IMR-90 (cell line): ENCODE results near the gene ADAMTS6. TPM values are rescaled to one million over a fixed set of nuclear protein-coding genes. Genes with fewer than 3 reads are reported as not detected.

ENCODE experiments used
- ATAC-seq: fragments of 200-7000 bp; cut with Tn5 transposase; 2 replicates; pipeline ENCODE4 v1.9.1; 2020; ENCODE audit warnings: low read depth, mild to moderate bottlenecking, moderate library complexity
- BruUV-seq: library from RNA; stranded (reverse); fragments of 400-500 nt; replicated peaks from 2 replicates; lab custom pipeline; 2021; lab: Mats Ljungman, UMichigan
- CTCF ChIA-PET: fragments of 300-600 bp; formaldehyde crosslinking; extraction: SDS; loops from one replicate; lab custom pipeline; 2021; ENCODE audit warnings: antibody characterized with exemption; lab: Yijun Ruan, JAX
- POLR2A ChIA-PET: fragments of 300-600 bp; sonication (Branson Sonifier 250); formaldehyde crosslinking; loops from one replicate; lab custom pipeline; 2022; ENCODE audit warnings: antibody characterized with exemption; ENCODE audit not compliant: unreplicated experiment; lab: Charles Lee
- DNase-seq: peaks from one replicate; pipeline ENCODE4 v3.0.0; 2013
- H2AFZ ChIP-seq: replicated peaks from 2 replicates; pipeline ENCODE3; 2013; ENCODE audit warnings: low read length, mild to moderate bottlenecking; ENCODE audit not compliant: poor library complexity
- H2AK5ac ChIP-seq: 2 replicates; pipeline ENCODE4 v1.6.1; 2013; ENCODE audit warnings: low read depth, low read length, inconsistent platforms
- H2AK9ac ChIP-seq: replicated peaks from 2 replicates; pipeline ENCODE3; 2013; ENCODE audit warnings: mild to moderate bottlenecking, low read depth, low read length, moderate library complexity; ENCODE audit not compliant: poor library complexity
- H2BK120ac ChIP-seq: 2 replicates; pipeline ENCODE4 v1.6.1; 2013; ENCODE audit warnings: low read depth, low read length, inconsistent platforms
- H2BK15ac ChIP-seq: 3 replicates; pipeline ENCODE4 v1.6.1; 2013; ENCODE audit warnings: low read depth, low read length, inconsistent platforms
- H2BK20ac ChIP-seq: 2 replicates; pipeline ENCODE4 v1.6.1; 2013; ENCODE audit warnings: low read depth, mild to moderate bottlenecking, inconsistent platforms, low read length, moderate library complexity
- H2BK5ac ChIP-seq: 2 replicates; pipeline ENCODE4 v1.6.1; 2013; ENCODE audit warnings: mild to moderate bottlenecking, low read depth, low read length, inconsistent platforms; ENCODE audit not compliant: poor library complexity, severe bottlenecking
- H3K14ac ChIP-seq: replicated peaks from 2 replicates; pipeline ENCODE4 v1.6.1; 2013; ENCODE audit warnings: low read depth, low read length, inconsistent platforms
- H3K18ac ChIP-seq: 2 replicates; pipeline ENCODE4 v1.6.1; 2013; ENCODE audit warnings: low read depth, low read length, control low read depth
- H3K23ac ChIP-seq: 2 replicates; pipeline ENCODE4 v1.6.1; 2013; ENCODE audit warnings: low read depth, low read length, inconsistent platforms
- H3K27ac ChIP-seq: 2 replicates; pipeline ENCODE4 v1.5.1; 2013; ENCODE audit warnings: mild to moderate bottlenecking, control low read depth, low read length; ENCODE audit not compliant: insufficient read depth
- H3K27me3 ChIP-seq: 2 replicates; pipeline ENCODE4 v1.6.1; 2013; ENCODE audit warnings: low read length; ENCODE audit not compliant: control insufficient read depth, insufficient read depth
- H3K36me3 ChIP-seq: 2 replicates; pipeline ENCODE4 v1.6.1; 2013; ENCODE audit warnings: low read length, mixed read lengths; ENCODE audit not compliant: control insufficient read depth, insufficient read depth
- H3K4ac ChIP-seq: 2 replicates; pipeline ENCODE4 v1.6.1; 2013; ENCODE audit warnings: low read depth, low read length, inconsistent platforms
- H3K4me1 ChIP-seq: 2 replicates; pipeline ENCODE4 v1.6.1; 2013; ENCODE audit warnings: low read length, mixed read lengths; ENCODE audit not compliant: control insufficient read depth, insufficient read depth
- H3K4me2 ChIP-seq: 2 replicates; pipeline ENCODE4 v1.6.1; 2013; ENCODE audit warnings: low read depth, mild to moderate bottlenecking, control low read depth, low read length, moderate library complexity
- H3K4me3 ChIP-seq: 2 replicates; pipeline ENCODE4 v1.5.1; 2013; ENCODE audit warnings: low read depth, mild to moderate bottlenecking, control low read depth, low read length, moderate library complexity; ENCODE audit not compliant: insufficient read depth
- H3K56ac ChIP-seq: 2 replicates; pipeline ENCODE4 v1.6.1; 2013; ENCODE audit warnings: low read length, inconsistent platforms; ENCODE audit not compliant: insufficient read depth; ENCODE audit errors: extremely low read depth
- H3K79me1 ChIP-seq, 2 experiments: 2 replicates each; pipeline ENCODE4 v1.6.1; 2013; ENCODE audit warnings: low read length in 2 of 2, inconsistent platforms in 1 of 2, low read depth in 1 of 2
- H3K9ac ChIP-seq: 2 replicates; pipeline ENCODE4 v1.6.1; 2013; ENCODE audit warnings: low read depth, low read length, control low read depth
- H3K9me1 ChIP-seq: 2 replicates; pipeline ENCODE4 v1.6.1; 2013; ENCODE audit warnings: low read length, inconsistent platforms; ENCODE audit not compliant: insufficient read depth
- H3K9me3 ChIP-seq: 2 replicates; pipeline ENCODE4 v1.6.1; 2013; ENCODE audit warnings: low read length; ENCODE audit not compliant: control insufficient read depth, insufficient read depth
- H4K20me1 ChIP-seq: 2 replicates; pipeline ENCODE4 v1.6.1; 2013; ENCODE audit warnings: low read length, inconsistent platforms; ENCODE audit not compliant: insufficient read depth
- H4K5ac ChIP-seq: 2 replicates; pipeline ENCODE4 v1.6.1; 2013; ENCODE audit warnings: mild to moderate bottlenecking, low read depth, low read length, control low read depth
- H4K8ac ChIP-seq, 2 experiments: 2 replicates each; pipeline ENCODE4 v1.6.1; 2013; ENCODE audit warnings: low read depth in 2 of 2, low read length in 2 of 2, control low read depth in 1 of 2, inconsistent platforms in 1 of 2
- H4K91ac ChIP-seq: 2 replicates; pipeline ENCODE4 v1.6.1; 2013; ENCODE audit warnings: low read depth, low read length, inconsistent platforms; ENCODE audit not compliant: insufficient read depth
- BHLHE40 ChIP-seq: fragments of 150-350 bp; IDR thresholded peaks from 2 replicates; pipeline ENCODE4 v1.6.1; 2016; ENCODE audit warnings: mild to moderate bottlenecking, low read depth, low read length
- CEBPB ChIP-seq: IDR thresholded peaks from 2 replicates; pipeline ENCODE4 v1.6.1; 2012; ENCODE audit warnings: low read depth, low read length, improper control_type of control experiment
- CHD1 ChIP-seq: IDR thresholded peaks from 2 replicates; pipeline ENCODE4 v1.6.1; 2012; ENCODE audit warnings: low read depth, low read length, improper control_type of control experiment
- FOS ChIP-seq: fragments of 150-350 bp; IDR thresholded peaks from 2 replicates; pipeline ENCODE4 v1.6.1; 2016; ENCODE audit warnings: low read depth, low read length
- MAFK ChIP-seq: IDR thresholded peaks from 2 replicates; pipeline ENCODE4 v1.6.1; 2012; ENCODE audit warnings: low read depth, low read length, improper control_type of control experiment
- MAZ ChIP-seq: IDR thresholded peaks from 2 replicates; pipeline ENCODE4 v1.6.1; 2012; ENCODE audit warnings: low read depth, mild to moderate bottlenecking, low read length, improper control_type of control experiment, moderate library complexity, borderline replicate concordance
- MXI1 ChIP-seq: IDR thresholded peaks from 2 replicates; pipeline ENCODE4 v1.6.1; 2012; ENCODE audit warnings: low read depth, mild to moderate bottlenecking, low read length, moderate library complexity, borderline replicate concordance
- NFE2L2 ChIP-seq: fragments of 150-350 bp; IDR thresholded peaks from 2 replicates; pipeline ENCODE4 v1.6.1; 2016; ENCODE audit warnings: low read depth, mild to moderate bottlenecking, low read length
- POLR2A ChIP-seq: IDR thresholded peaks from 2 replicates; pipeline ENCODE4 v1.6.1; 2012; ENCODE audit warnings: mild to moderate bottlenecking, low read depth, low read length
- RAD21 ChIP-seq: IDR thresholded peaks from 2 replicates; pipeline ENCODE4 v1.6.1; 2012; ENCODE audit warnings: low read length, improper control_type of control experiment
- RCOR1 ChIP-seq: IDR thresholded peaks from 2 replicates; pipeline ENCODE4 v1.6.1; 2012; ENCODE audit warnings: mild to moderate bottlenecking, low read length, improper control_type of control experiment; ENCODE audit not compliant: insufficient replicate concordance
- RFX5 ChIP-seq: IDR thresholded peaks from 2 replicates; pipeline ENCODE4 v1.8.0; 2012; ENCODE audit warnings: low read depth, mild to moderate bottlenecking, low read length, moderate library complexity
- SMC3 ChIP-seq: fragments of 150-350 bp; IDR thresholded peaks from 2 replicates; pipeline ENCODE4 v1.6.1; 2016; ENCODE audit warnings: low read depth, mild to moderate bottlenecking, antibody characterized with exemption, low read length, moderate library complexity
- WGBS, 2 experiments: methylation state at CpG; one replicate each; pipeline versions ENCODE4 v1.1.5 to v1.1.7; 2013; ENCODE audit warnings: missing lambda C conversion rate in 2 of 2; ENCODE audit not compliant: insufficient read length in 1 of 2; ENCODE audit errors: extremely low coverage in 2 of 2; 5-methylcytosine and 5-hydroxymethylcytosine counted together
- dilution Hi-C: fragments of 300-500 bp; cut with HindIII; formaldehyde crosslinking; loops from one replicate; pipeline ENCODE4 v1.14.3; 2018; ENCODE audit warnings: low sequenced_read_pairs; ENCODE audit not compliant: unreplicated experiment
- in situ Hi-C: fragments of 300-500 bp; cut with MboI; formaldehyde crosslinking; loops from 3 replicates; pipeline ENCODE4 v1.14.3; 2019; ENCODE audit warnings: low sequenced_read_pairs, inconsistent platforms, mixed read lengths
- intact Hi-C: fragments of 100-400 bp; cut with micrococcal nuclease; formaldehyde crosslinking; loops from 2 replicates; pipeline ENCODE4 v1.10.0; 2022
- polyA plus RNA-seq, 3 experiments: library from polyadenylated mRNA; depleted of rRNA; stranded (reverse); fragments of >200 nt; gene quantifications; 2 replicates each; pipeline ENCODE4 v1.2.3, GENCODE V29; 2012; ENCODE audit warnings: low replicate concordance in 1 of 3
- total RNA-seq: library from RNA; depleted of rRNA; stranded (reverse); fragments of >200 nt; gene quantifications from 2 replicates; pipeline ENCODE4 v1.2.3, GENCODE V29; 2012
- TF ChIP-seq, protein P1 (sequence below): fragments of 150-350 bp; IDR thresholded peaks from 2 replicates; pipeline ENCODE4 v1.6.1; 2016; ENCODE audit warnings: low read depth, mild to moderate bottlenecking, low read length, moderate library complexity, borderline replicate concordance
- TF ChIP-seq, protein P2 (sequence below): fragments of 150-350 bp; IDR thresholded peaks from 2 replicates; pipeline ENCODE4 v1.6.1; 2017; ENCODE audit warnings: mild to moderate bottlenecking, antibody characterized with exemption, low read length, low read depth
- TF ChIP-seq, protein P3 (sequence below): conservative IDR thresholded peaks from 2 replicates; pipeline ENCODE4 v1.5.1; 2012; ENCODE audit warnings: mild to moderate bottlenecking, low read depth, low read length, improper control_type of control experiment

The ADAMTS6 gene
- total and polyA plus RNA-seq, 2 of the 4 experiments (the other 2 are of a cell fraction): 23.9 to 173 TPM

DNA sequence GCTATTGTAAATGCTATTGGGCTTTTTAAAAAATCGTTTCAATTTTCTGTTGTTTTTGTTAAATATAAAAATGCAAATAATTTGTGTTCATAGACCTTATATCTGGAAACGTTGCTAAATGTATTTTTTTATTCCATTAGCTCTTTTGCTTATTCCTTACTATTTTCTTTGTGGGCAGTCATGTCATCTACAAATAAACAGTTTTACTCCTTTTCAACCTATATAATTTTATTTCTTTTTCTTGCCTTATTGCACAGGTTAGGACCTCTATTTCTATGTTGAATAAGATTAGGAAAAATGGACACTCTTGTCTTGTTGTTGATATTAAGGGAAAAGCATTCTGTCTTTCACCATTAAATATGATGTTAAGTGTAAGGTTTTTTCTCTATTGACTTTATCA lies 364.2 kb downstream of the ADAMTS6 start:
- dilution Hi-C loops (no loop called here), intact Hi-C loops (no loop called here), in situ Hi-C loops (no loop called here)
- no peaks in the 10 kb centered on the region for H3K27me3 ChIP-seq
- DNase-seq (no peak), ATAC-seq (no peak)
- H2BK20ac ChIP-seq: no peak overlapping the region
- H4K20me1 ChIP-seq: no peaks in the 10 kb centered on the region
- no peak overlapping the region for H2AK9ac ChIP-seq
- CTCF ChIA-PET: interaction anchor here (1.3 kb wide), 1 partner anchor 9 kb away, joined by 3 read pairs; no protein-coding TSS in a partner anchor
- H2BK120ac ChIP-seq: no peak overlapping the region
- no peak overlapping the region for H3K9ac ChIP-seq
- H3K4ac ChIP-seq: no peak overlapping the region
- no peak overlapping the region for H3K4me2 ChIP-seq
- no peak overlapping the region for H2BK15ac ChIP-seq
- BruUV-seq: no TSS peak
- H3K9me1 ChIP-seq: no peaks in the 10 kb centered on the region
- H2AK5ac ChIP-seq: no peak overlapping the region
- H4K5ac ChIP-seq: no peak overlapping the region
- TF ChIP-seq FOS (no peak), SMC3 (no peak), CHD1 (no peak), RCOR1 (no peak), NFE2L2 (no peak), RAD21 (no peak), CEBPB (no peak), POLR2A (no peak), MXI1 (no peak), MAFK (no peak), MAZ (no peak), RFX5 (no peak), BHLHE40 (no peak)
- TF ChIP-seq, protein P1, sequence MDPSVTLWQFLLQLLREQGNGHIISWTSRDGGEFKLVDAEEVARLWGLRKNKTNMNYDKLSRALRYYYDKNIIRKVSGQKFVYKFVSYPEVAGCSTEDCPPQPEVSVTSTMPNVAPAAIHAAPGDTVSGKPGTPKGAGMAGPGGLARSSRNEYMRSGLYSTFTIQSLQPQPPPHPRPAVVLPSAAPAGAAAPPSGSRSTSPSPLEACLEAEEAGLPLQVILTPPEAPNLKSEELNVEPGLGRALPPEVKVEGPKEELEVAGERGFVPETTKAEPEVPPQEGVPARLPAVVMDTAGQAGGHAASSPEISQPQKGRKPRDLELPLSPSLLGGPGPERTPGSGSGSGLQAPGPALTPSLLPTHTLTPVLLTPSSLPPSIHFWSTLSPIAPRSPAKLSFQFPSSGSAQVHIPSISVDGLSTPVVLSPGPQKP: no peak
- TF ChIP-seq, protein P2, sequence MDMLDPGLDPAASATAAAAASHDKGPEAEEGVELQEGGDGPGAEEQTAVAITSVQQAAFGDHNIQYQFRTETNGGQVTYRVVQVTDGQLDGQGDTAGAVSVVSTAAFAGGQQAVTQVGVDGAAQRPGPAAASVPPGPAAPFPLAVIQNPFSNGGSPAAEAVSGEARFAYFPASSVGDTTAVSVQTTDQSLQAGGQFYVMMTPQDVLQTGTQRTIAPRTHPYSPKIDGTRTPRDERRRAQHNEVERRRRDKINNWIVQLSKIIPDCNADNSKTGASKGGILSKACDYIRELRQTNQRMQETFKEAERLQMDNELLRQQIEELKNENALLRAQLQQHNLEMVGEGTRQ: no peak
- TF ChIP-seq, protein P3, sequence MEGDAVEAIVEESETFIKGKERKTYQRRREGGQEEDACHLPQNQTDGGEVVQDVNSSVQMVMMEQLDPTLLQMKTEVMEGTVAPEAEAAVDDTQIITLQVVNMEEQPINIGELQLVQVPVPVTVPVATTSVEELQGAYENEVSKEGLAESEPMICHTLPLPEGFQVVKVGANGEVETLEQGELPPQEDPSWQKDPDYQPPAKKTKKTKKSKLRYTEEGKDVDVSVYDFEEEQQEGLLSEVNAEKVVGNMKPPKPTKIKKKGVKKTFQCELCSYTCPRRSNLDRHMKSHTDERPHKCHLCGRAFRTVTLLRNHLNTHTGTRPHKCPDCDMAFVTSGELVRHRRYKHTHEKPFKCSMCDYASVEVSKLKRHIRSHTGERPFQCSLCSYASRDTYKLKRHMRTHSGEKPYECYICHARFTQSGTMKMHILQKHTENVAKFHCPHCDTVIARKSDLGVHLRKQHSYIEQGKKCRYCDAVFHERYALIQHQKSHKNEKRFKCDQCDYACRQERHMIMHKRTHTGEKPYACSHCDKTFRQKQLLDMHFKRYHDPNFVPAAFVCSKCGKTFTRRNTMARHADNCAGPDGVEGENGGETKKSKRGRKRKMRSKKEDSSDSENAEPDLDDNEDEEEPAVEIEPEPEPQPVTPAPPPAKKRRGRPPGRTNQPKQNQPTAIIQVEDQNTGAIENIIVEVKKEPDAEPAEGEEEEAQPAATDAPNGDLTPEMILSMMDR: no peak
- H3K23ac ChIP-seq: no peak overlapping the region
- H3K56ac ChIP-seq: no peak overlapping the region
- no peak overlapping the region for H3K14ac ChIP-seq
- H3K79me1 ChIP-seq: no peaks in the 10 kb centered on the region
- H2AFZ ChIP-seq: no peak overlapping the region
- no peak overlapping the region for H3K4me3 ChIP-seq
- no peak overlapping the region for H4K8ac ChIP-seq
- H3K4me1 ChIP-seq: no peaks in the 10 kb centered on the region; the same call in 1 of the 2 replicates
- no peak overlapping the region for H2BK5ac ChIP-seq
- POLR2A ChIA-PET: no interaction called here
- H3K9me3 ChIP-seq: no peaks in the 10 kb centered on the region
- H3K18ac ChIP-seq: no peak overlapping the region
- H3K27ac ChIP-seq: no peak overlapping the region
- H3K36me3 ChIP-seq: no peaks in the 10 kb centered on the region
- no CpG with 5 or more reads among the region's 2 CpGs for WGBS, 2 experiments
- H4K91ac ChIP-seq: no peak overlapping the region
